HG02981 (cell line): ENCODE measurements around the gene DHX30.

Source experiments
- ATAC-seq: cut with Tn5 transposase; IDR thresholded peaks from one replicate; pipeline ENCODE4 v1.9.1; 2021; ENCODE audit warnings: mild to moderate bottlenecking, moderate library complexity; ENCODE audit not compliant: unreplicated experiment

The DHX30 gene

DNA sequence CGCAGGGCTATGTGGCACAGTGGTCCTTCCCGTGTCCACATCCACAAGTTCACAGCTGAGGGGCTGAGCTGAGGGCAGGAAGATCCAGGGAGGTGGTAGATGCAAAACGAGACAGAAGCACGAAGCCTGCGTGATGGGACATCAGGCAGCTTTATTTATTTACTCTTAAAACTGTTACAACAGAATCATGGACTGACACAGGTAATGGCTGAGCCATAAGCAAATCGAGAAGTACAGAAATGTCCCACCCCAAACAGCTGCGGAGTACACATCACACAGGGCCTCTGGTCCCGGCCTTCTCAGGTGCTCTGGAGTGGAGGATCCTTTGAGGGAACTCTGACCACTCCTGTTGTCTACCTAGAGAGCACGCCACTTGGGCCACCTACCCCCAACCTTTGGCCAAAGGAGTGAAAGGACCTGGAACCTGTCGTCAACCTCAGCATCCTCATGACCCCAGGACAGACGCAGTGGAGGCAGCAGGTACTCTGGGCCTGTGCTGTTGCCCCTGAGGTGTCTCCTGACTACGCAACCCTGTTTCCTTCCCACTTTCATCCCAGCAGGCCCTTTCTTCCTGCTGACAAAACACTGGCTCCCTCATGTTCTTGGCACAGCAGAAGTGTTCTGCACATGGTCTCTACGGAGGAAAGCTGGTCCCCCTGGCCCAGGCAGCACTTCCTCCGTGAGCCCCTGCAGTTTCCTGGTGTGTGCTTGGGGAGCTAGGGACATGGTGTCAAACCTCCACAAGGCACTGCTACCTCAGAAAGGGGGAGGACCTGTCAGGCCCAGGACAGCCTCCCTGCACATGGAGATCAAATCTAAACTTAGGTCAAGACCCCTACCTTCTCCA, 47.8 kb downstream of the DHX30 start:
- no peak for ATAC-seq

DNA sequence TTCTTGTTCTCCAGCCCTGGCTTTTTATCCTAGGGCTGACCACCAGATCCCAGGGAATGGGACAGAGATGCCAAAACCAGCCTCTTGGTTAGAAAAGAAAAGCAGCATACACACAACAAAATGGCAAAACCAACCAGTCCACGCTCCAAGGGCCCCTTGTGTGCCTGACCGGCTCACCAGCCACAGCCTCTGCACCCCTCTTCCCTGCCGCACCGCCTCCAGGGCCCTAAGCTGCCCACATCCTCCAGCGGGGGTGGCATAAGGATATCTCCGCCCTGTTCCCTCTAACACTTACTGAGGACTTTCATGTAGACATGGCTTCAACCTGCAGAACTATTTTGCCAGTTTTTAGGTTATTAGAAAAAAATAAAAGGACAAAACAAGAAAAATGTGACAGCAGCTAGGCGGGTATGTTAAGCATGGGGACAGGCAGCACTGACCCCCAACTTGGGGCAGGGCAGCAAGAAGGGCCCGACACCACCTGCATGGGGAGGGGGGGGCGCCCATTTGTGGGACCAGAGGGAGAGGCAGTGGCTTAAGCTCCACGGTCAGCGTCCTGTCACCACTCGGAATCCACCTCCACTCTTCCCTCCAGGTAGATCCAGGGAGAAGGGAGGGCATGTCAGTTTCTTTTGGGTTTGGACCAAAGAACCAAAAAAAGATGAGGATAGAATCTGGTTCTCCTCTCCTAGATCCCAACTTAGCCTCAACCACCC, 49.1 kb downstream of the DHX30 start:
- no peak for ATAC-seq

DNA sequence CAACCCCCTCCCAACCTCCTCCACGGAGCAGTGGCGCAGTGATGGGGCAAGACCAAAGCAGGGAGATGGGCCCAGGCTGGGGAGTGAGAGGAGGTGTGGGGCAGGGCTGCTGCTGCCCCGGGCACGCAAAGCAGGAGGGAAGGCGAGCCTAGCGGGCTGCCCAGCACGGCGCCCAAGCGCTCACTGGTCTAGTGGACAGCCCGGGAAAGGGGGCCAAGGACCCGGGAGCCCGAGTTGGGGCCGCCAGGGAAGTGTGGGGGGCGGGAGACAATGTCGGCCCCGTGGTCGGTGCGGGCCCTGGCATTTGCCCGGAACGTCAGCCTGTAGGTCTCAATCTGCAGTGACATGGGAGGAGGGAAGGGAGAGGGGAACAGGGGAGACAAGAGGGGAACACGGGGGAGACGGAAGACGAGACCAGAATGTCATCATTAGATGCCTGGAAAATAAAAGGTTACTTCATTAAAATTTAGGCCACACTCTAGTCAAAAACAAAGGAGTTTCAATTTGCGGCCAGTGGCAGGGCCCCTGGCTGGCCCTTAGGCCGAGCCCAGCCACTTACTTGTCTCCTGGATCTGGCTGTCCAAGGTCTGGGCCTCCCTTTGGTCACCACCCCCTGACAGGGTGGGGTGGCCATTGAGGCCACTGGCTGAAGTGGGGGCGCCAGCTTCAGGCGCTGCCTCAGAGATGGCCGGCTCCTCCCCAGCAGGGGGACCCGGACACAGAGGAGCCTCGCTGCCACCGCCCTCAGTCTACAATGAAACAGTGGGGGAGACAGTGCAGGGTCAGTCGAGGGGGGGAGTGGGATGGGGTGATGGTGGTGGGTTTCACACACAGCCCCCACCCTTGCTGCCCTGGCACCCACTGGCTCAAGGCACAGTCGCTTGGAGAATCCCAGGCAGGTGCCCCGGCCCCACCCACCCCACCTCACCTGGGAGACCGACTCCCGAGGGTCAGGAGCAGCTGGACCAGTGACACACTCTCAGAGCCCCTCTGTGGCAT, 50.0 kb downstream of the DHX30 start:
- no peak for ATAC-seq

DNA sequence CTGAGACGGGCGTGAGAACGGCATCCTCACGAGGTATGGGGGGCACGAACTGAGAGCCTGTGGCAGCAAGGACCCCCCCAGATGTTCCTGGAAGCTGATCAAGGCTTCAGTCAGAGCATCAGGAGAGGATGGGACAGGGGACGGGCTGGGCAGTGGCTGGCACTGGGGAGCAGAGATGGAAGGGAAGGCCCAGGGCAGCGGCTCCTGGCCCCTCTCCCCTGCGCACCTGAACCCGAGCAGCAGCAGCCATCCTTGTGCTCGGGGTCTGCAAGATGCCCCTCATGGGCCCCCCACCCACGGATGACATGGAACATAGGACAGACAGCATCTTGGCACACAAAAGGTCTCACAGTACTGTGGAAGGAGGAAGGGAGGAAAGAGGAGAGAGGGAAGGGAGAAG, 51.3 kb downstream of the DHX30 start:
- no peak for ATAC-seq

DNA sequence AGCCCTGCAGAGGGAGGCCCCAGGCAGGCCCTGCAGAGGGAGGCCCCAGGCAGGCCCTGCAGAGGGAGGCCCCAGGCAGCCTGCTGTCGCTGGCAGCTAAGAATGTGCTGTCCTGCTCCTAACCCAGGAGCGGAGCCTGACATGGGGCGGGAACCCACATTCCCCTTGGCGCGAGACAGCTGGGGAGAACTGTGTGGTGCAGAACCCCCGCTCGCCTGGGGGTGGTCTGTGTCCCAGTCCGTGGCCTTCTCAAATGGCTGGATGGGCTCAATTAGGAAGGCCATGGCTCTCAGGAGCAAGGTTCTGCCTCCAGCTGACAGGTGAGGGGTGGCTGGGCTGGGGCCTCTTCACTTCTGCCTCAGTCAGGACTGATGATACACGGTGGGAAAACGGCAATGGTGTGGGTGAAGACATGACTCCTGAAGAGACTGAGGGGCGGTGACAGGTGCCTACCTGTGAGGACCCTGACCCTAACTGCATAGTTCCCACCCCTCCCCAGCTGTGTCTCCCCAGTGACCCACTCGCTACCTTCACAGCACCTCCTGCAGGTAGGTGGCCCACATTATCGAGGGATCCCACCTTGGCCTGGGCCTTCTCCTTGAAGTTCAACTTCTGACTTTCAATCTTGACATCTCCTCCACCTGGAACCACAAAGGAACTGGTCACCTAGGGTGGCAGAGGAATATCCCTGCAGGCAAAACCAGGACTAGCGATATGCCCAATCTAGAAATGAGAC, 52.0 kb downstream of the DHX30 start:
- ATAC-seq: no peak

DNA sequence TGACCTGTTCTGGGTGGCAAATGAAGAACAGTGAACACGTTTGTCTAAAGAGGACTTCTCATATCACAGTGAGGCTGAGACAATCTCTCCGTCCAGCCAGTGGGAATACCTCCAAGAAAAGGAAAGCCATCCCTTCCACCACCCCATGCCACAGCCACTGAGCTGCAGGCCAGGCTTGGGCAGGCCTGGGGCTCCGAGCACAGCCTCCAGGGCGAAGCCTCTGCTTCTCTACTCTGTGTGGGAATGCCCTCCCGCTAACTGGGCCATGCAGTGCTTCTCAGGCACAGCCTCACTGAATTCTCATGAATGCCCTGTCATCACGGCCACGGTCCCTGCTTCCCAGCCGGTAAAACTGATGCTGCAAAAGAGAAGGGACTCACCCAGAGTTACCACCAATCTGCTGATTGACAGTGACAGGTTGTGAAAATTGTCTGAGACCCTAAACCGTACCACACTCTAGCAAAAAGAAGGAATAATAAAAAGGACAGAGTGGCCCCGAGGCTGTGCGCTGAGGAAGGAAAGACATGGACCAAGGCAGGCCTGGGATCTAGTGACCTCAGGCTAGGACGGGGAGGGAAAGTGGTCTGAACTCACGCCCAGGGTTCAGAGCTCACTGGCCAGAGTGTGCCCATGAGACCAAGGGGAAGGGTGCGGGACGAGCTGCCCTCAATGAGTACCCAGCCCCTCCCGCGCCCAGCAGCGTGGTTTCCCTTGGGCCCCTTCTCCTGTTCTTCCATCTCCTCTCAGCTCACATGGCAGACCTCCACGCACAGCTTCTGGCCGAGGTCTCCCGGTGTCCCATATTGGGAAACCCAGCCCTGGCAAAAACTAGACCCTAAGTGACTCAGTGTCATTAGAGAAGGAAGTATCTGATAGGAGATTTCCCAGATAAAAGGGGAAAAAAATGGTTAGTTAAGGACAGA, 52.8 kb downstream of the DHX30 start:
- ATAC-seq: no peak

DNA sequence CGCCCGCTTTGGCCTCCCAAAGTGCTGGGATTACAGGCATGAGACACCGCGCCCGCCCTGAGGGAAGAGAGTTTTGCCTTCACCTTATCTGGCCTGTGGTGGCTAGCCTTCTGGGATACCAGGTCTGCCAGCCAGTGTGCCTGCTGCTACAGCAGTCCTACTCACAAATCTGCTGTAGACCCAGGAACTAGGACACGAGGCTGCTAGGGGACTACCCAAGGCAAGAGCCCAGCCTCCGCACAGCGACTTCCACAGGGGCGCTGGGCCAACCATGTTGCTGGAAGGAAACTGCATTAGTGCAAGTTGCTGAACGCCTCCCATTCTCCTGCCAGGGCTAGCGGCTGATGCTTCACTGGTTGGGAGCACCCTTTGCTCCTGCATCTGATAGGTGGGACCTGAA, 53.7 kb downstream of the DHX30 start:
- ATAC-seq: no peak

DNA sequence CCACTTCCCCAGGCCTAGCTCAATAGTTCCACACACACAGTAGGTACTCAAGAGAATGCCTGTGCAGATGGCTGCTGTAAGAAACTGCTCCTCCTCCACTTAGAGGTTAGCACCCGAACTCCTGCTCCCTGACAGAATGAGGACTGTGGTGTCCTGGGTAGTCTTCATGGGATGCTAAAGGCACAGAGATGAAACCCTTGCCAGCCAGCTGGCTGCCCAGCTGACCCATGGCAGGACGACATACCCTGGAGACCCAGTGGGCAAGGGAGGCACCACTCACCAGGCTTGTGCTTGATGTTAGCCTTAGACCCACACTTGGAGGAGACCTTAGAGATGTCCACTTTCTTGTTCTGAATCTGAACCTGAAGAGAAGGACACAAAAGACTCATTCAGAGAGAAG, 54.2 kb downstream of the DHX30 start:
- no peak for ATAC-seq

DNA sequence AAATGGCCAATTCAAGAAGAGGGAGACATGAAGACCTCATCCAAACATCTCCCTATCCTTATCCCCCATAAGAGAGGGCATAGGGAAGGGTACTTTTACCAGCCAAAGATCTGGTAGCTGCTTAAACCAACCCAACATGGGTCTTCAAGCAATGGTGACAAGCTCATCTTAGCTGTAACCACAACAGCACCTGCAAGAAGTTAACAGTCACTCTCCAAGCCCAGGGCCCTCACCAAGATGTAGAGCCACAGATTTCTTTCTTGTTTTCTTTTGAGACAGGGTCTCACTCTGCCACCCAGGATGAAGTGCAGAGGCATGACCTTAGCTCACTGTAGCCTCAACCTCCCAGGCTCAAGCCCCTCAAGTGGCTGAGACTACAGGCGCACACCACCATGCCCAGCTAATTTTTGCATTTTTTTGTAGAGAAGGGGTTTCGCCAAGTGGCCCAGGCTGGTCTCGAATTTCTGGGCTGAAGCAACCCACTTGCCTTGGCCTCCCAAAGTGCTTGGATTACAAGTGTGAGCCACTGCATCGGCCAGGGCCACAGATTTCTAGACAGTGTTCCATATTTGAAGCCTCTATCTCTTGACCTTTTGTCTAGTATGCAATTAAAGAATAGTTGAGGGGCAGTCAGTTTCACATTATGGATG, 57.1 kb downstream of the DHX30 start:
- no peak for ATAC-seq

DNA sequence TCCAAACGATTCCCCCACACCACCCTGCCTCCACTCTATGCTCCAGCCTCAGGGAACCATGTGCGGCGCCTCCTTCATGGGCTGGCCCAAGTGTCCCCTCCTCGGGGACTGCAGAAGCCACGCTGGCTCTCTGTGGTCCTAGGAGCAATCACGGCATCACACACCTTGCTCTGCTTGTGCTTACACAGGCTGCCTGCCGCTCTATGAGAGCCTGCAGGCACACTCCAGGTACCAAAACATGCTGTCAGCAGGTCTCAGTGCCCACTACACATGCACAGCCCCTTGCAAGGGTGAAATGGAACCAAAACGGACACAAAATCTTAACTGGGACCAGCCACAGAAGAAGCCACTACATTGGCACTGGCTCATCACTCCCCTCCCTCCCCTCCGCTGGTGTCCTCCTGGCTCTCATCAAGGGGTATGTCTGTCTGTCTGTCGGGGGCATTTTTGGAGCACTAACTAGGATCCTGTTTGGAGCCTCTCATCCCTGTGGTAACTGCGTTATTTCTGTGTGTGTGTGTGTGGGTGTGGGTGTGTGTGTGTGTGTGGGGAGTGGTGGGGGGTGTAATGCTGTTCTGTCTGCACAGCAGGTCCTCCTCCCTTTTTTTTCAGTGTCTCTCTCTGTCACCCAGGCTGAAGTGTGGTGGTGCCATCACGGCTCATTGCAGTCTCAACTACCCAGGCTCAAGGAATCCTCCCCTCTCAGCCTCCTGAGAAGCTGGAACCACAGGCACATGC, 60.6 kb downstream of the DHX30 start:
- no peak for ATAC-seq

DNA sequence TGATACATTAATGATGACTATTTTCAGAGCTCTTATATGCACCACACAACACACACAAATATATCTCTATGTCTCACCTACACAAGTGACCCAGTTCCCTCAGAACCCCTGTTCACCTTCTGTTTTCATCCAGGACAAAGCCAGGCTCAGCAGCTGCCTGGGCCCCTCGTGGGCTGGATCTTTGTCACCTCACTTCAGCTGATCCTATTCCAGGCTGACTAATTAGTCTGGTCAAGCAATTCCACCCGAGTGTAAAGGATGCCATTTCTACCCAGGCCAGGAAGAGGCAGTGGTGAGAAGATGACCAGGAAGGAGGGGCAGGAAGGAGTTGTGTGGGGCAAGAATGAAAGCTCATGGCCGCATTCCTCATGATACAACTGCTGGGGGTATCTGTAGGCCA, 62.3 kb downstream of the DHX30 start:
- no peak for ATAC-seq

DNA sequence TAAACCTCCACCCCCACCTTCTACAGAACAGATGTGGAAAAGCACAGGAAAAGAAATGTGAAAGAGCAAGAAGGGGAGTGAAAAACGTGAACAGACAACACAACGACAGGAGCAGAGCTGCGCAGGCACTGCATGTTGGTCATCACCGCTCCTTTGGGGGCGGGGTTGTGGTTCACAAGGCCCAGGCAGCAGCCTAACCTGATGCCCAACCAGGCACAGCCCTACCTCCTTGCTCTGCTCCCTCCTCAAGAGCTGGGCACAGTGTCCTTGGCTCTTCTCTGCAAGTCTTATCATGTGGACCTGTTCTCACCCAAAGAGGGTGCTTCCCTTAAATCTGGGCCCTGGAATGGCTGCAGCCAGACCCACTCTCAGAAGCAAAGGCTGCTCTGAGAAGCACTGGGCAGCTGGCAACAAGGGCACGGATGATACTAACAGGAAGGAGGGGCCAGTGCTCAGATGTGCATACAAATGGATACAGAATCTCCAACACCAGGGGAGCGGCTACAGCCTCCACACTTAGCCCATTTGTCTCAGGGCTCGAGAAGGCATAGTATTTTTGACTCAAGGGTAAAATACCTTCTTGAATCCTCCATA, 64.6 kb downstream of the DHX30 start:
- no peak for ATAC-seq

DNA sequence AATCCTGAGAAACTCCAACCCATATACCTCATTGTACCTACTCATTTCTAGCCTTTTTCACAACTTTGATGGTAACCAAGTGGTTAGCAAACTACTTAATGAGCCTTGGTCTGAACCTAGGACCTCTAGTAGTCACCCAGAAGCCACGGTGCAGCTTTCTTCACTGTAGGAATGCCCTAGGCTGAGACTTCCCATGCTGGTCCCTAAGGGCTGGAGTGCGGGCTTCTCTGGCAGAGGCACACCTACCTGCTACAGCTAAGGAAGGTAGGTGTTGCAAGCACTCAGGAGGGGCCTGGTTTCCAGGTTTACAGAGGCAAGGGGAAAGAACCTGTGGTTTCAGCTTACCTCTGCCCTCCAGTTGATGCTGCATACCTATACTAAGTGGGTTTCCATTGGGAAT, 65.4 kb downstream of the DHX30 start:
- ATAC-seq: no peak

DNA sequence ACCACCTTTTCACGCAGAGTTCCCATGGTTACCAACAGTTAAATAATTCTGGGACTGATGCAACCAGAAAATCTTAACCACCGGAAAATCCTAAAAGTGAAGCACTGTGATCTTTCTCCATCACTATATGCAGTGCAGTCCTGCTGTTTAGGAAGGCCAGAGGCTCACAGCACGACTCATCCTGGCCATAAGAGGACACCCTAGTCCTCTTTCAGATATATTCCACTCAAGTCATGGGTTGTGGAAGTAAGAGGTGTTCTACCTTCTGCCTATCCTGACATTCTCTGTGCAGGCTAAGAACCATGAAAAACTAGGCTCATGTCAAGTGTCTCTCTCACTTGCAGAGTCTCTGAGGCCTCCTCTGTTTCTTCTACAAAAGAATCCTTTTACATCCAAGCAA, 67.2 kb downstream of the DHX30 start:
- no peak for ATAC-seq

DNA sequence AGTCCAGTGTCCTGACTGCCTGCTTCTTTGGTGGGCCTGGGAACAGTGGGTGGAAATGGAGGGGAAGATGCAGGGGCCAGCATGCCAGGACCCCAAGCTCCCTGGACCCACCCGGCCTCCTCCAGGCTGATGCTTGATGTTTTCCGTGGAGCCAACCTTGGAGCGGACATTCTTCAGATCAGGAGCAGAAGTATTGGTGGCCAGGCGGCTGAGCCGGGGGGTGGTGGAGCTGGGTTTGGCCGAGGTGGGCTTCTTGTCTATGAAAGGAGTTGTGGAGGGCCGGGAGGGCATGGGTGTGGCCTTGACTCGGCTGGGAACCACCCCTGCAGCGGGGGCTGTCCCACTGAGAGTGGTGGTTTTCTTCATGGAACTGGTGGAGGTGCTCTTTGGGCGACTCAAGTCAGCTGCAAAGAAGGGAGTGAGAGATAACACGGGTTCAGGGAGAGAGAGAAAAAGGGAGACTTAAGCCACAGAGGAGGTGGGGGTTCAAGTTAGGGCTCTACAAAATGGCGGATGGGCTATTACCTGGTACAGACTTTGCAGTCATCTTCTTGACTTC, 67.8 kb downstream of the DHX30 start:
- no peak for ATAC-seq

DNA sequence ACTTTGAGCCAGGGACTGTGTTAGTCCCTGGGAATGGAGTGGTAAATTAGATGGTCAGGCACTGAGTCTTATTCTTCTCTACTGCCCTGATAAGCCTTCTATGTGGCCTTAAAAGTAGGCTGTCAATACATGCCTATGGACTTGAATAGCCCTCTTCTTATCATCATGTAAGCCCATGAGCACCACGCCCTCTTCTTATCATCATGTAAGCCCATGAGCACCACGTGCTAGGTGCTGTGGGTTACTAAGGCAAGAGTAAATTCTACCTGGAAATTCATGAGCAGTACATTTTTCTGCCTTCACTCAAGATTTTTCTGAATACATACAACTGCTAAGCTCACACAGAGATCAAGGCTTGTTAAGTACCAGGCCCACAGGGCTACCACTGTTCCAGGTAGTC, 68.5 kb downstream of the DHX30 start:
- ATAC-seq: no peak

DNA sequence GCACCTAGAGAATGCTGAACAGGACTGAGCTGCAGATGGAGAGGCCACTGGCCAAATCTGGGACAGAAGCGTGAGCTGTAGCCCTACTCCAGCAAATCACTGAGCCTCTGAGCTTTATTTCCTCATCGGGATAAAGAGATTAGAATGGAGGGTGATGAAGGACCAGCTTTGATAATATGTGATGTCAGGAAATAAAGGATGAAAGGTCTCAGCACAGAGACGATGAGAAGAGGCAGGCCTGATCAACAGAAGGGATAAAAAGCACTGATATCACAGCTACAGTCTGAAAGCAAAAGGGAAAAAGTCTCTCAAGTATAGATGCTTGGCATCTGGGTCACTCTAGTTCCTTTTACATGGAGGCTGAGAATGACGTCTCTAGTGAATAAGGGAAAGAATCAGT, 70.0 kb downstream of the DHX30 start:
- ATAC-seq: no peak

DNA sequence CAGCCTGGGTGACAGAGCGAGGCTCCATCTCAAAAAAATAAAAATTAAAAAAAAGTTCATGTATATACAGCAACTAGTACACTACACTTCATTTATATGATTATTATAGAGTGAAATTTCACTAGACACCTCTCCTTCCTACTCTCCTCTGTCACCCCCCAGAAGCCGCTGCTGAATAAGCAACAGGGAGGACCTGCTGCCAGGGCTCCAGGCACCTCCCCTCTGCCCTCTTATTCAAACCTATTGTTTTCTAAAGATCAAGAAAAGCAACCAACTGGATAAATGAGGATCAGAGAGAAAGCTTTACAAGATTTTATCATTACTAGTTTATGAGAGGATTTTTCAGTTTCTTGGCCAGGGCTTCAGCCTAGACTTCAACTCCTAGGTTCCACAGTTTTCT, 71.5 kb downstream of the DHX30 start:
- ATAC-seq: no peak
